ENCODE data around the gene TMEM270.

DNA sequence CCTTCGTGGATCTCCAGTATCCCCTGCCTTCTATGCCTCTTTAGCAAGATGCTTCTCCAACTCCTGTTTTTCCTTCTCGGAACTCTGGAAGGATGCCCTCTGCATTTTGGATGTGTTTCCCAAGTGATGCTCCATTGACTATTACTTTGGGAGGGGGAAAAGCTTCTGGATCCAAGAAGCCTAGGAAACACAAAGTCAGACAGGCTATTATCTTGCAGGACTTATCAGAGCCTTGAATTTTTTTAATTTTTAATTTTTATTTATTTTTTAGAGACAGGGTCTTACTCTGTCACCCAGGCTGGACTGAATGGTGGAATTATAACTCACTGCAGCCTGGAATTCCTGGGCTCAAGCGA, 21.1 kb downstream of the TMEM270 start:
- TF ChIP-seq, protein P1, sequence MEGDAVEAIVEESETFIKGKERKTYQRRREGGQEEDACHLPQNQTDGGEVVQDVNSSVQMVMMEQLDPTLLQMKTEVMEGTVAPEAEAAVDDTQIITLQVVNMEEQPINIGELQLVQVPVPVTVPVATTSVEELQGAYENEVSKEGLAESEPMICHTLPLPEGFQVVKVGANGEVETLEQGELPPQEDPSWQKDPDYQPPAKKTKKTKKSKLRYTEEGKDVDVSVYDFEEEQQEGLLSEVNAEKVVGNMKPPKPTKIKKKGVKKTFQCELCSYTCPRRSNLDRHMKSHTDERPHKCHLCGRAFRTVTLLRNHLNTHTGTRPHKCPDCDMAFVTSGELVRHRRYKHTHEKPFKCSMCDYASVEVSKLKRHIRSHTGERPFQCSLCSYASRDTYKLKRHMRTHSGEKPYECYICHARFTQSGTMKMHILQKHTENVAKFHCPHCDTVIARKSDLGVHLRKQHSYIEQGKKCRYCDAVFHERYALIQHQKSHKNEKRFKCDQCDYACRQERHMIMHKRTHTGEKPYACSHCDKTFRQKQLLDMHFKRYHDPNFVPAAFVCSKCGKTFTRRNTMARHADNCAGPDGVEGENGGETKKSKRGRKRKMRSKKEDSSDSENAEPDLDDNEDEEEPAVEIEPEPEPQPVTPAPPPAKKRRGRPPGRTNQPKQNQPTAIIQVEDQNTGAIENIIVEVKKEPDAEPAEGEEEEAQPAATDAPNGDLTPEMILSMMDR (IDR thresholded peaks at IDR 0.05), result no peak
- TF ChIP-seq POLR2A (IDR thresholded peaks at IDR 0.05), result no peak
